ENCODE measurements around the gene OR4M1.
"Not testable (repeated sequence)": the region's sequence is repeated elsewhere in the genome, so short reads cannot be mapped to it uniquely, and the experiment has no call there.

OR4M1 gene

DNA sequence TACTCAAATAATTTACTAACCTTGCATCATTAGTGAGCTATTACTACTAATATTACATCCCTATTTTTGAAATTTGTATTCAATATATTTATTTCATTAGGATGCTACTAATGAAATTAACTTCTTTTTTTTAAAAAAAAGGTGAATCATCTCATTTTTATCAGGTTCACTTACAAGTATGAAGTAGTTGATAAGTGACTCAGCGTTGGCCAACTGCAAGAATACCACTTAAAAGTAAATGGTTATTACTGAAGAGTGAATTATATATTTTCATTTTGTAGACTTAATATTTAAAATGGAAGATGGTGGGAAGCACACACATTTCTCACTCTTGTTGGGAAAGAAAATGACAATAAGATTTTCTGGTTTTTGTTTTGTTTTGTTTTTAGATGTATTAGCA is 49.9 kb downstream of the OR4M1 start:
- no peak for DNase-seq (ENCODE audit: low read depth in 2 of 2)

DNA sequence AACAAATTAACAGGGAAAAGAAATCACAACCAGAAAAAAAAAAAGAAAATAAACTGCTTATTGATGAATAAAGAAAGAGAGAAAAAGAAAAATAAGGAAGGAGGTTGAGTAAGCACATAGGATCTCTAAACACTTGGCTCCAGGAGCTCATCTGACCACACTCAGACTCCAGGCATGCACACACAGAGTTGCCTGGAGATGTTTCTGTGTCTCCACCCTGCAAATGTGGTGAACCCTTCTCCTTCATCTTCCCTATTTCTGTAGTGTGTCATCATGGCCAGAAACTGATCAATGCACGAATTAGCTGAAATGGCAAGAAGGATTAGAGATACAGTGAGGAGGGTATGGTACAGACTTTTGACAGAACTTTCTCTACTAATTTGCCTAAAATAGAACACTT is 50.5 kb downstream of the OR4M1 start:
- DNase-seq (ENCODE audit: low read depth in 2 of 2): no peak

DNA sequence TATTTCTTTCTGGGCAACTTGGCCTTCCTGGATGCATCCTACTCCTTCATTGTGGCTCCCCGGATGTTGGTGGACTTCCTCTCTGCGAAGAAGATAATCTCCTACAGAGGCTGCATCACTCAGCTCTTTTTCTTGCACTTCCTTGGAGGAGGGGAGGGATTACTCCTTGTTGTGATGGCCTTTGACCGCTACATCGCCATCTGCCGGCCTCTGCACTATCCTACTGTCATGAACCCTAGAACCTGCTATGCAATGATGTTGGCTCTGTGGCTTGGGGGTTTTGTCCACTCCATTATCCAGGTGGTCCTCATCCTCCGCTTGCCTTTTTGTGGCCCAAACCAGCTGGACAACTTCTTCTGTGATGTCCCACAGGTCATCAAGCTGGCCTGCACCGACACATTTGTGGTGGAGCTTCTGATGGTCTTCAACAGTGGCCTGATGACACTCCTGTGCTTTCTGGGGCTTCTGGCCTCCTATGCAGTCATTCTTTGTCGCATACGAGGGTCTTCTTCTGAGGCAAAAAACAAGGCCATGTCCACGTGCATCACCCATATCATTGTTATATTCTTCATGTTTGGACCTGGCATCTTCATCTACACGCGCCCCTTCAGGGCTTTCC is 54.4 kb downstream of the OR4M1 start:
- not testable (repeated sequence) for DNase-seq (ENCODE audit: low read depth in 2 of 2)

DNA sequence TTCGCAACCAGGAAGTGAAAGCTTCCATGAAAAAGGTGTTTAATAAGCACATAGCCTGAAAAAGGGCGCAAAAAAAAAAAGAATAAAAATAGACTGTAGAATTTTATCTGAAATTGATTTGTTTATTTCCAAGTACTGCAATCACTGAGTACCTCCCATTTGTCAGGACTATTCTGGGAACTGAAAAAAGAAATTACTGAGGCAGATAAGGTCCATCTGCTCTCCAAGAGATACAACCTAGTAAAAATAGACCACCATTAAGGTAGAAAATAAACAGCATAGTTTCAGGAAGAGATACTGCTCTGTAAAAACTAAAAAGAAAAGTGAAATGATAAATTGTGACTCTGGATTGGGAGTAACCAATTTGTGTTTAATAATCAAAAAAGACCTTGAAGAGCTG is 55.0 kb downstream of the OR4M1 start:
- DNase-seq (ENCODE audit: low read depth in 2 of 2): no peak

Data from activated CD4-positive, alpha-beta T cell treated with anti-CD3 and anti-CD28 coated beads for 24 hours (primary cell).